GM19397 (cell line): ENCODE results near the gene VIPR2.
"Not testable (repeated sequence)": the region's sequence is repeated elsewhere in the genome, so short reads cannot be mapped to it uniquely, and the experiment has no call there.

Source experiments
- ATAC-seq: cut with Tn5 transposase; IDR thresholded peaks from one replicate; pipeline ENCODE4 v1.9.1; 2021; ENCODE audit warnings: mild to moderate bottlenecking, moderate library complexity; ENCODE audit not compliant: unreplicated experiment

Gene VIPR2

GRCh38 chr7:159094023-159094740, 50.5 kb downstream of the VIPR2 start:
- no peak for ATAC-seq

GRCh38 chr7:159093351-159093971, 51.2 kb downstream of the VIPR2 start:
- no peak for ATAC-seq

DNA sequence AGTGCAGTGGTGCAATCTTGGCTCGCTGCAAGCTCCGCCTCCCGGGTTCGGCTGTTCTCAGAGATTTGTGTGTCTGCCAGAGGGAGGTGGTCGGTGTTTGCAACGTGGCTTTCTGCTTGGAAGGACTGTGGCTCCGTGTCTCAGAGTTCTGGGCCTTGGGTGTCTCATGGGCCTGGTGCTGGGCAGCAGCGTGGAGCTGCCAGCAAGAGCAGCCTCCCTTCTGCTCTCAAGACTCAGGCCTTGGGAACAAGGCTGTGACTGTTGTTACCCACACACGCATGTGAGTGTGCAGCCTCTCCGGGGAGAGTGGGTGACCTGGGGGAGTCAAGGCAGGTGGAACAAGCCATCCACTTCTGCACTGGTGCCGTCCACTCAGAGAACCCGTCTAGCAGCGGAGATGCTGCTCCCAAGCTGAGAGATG, 52.0 kb downstream of the VIPR2 start:
- no peak for ATAC-seq

DNA sequence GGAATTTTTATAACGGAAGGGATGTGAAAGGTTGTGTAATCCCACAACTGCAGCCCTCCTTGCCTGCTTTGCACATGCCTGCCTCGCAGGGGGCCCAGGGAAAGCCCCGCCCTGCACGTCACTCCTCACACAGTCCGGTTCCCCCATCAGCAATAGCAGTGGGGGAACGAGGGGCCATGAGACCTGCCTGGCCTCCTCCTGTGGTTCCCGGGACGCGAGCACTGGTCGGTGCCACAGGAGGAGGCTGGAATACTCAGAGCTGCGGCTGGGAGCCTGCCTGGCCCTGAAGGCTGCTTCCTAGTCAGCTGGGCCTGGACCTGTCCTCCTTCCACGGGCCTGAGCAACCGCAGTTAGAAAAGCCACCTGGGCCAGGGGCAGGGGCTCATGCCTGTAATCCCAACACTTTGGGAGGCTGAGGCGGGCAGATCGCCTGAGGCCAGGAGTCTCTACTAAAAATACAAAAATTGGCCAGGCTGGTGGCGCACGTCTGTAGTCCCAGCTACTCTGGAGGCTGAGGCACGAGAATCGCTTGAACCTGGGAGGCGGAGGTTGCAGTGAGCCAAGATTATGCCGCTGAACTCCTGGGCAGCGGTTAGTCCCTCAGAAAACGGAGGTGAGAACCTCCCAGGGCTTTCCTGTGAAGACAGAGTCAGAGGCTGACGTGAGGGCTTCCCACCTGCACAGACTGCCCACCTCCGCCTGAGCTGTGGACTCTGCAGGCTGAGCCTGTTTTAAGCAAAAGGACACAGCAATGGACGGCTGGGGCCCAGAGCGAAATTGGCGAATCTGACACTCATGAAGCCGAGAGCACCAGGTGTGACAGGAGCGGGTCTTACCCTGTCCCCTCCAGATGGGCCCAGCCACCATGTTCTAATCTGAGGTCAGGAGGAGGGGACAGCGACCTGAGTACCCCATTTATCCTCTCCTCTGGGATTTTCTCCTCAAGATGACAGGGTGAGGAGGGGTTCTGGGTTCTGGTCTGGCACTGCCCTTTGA, 52.9 kb downstream of the VIPR2 start:
- no peak for ATAC-seq

DNA sequence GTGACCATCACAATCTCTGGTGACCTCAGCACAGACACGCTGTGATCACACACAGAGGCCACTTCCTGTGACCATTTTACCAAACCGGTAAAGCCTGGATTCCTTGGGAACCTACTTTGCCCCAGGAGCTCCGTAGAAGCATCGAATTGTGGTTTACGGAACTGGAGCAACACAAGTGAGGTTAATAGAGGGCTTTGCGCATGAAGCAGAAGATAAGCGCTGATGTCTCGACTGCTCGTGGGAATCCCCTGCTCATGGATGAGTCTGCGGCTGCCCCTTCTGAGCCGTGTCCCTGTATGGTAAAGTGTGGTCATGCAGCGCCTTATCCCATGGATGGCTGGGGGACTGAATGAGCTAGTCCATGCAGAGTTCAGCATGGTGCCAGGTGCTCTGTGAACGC, 53.6 kb downstream of the VIPR2 start:
- ATAC-seq = no peak

DNA sequence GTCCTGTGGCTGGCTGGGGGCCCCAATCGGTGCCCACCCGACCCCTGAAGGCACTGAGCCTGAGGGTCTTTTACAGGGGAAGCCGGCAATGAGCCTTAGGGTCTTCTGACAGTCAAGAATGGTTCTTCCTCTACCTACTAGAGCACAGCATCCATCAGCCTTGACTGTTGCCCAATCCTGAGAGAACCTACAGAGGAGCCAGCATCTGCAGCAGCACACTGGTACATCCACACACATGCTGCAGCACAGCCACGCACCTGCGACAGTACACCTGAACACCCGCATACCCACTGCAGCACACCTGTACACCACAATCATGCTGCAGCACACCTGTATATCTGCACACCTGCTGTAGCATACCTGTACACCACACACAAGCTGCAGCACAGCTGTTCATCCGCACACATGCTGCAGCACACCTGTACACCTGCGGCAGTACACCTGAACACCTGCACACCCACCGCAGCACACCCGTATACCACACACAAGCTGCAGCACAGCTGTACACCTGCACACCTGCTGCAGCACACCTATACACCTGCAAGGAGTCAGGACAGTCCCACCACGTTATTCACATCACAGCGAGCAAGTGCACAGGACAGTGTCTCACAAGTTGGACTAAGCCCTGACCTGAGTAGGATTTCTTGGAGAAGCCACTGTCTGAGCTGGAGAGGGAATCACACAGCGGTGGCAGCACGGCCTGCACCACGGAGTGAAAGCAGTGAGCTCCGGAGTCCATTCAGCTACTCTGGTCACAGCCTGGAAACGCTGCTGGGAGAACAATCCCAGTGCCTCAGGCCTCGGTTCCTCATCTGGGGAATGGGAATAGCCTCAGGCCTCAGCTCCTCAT, 56.4 kb downstream of the VIPR2 start:
- no peak for ATAC-seq

- no peak for ATAC-seq
Observed at GRCh38 chr7:159086301-159086925, 58.3 kb downstream of the VIPR2 start.

- ATAC-seq = no peak
Observed at GRCh38 chr7:159084069-159084801, 60.4 kb downstream of the VIPR2 start.

GRCh38 chr7:159083698-159084068, 61.0 kb downstream of the VIPR2 start:
- no peak for ATAC-seq

DNA sequence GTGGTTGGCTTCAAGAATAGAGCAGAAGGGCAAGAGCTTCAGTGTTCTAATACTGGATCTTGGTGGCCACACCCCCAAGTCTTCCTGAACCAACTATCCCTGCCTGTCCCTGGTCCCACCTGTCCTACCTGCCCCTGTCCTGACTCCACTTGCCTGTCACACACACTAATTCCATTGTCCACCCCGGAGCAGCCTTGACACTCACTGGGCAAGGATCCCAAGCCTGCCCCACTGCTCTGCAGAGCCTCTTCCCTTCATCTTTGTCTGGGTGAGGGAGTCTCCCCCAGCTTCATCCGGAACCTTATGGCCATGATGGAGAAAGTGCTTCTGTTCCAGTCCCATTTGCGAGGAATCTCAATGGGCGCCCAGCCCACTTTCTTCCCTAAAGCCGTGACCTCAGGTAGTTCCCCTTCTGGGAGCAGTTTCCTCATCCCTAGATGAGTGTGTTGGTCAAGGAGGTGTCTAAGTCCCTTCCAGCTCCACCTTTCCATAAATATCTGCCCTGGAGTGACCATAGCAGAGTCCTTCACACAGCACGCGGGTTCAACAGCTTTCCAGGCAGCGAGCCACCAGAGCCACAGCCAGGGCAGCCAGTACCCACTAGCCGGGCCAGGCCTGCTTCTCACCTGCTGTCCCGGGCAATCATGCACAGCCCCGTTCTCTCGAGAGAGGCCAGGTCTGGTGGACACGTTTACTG, 61.5 kb downstream of the VIPR2 start:
- ATAC-seq = no peak

DNA sequence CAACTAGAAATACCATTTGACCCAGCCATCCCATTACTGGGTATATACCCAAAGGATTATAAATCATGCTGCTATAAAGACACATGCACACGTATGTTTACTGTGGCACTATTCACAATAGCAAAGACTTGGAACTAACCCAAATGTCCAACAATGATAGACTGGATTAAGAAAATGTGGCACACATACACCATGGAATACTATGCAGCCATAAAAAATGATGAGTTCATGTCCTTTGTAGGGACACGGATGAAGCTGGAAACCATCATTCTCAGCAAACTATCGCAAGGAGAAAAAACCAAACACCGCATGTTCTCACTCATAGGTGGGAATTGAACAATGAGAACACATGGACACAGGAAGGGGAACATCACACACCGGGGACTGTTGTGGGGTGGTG, 62.6 kb downstream of the VIPR2 start:
- ATAC-seq = not testable (repeated sequence)

- ATAC-seq = no peak
Observed at GRCh38 chr7:159078911-159079270, 65.8 kb downstream of the VIPR2 start.

DNA sequence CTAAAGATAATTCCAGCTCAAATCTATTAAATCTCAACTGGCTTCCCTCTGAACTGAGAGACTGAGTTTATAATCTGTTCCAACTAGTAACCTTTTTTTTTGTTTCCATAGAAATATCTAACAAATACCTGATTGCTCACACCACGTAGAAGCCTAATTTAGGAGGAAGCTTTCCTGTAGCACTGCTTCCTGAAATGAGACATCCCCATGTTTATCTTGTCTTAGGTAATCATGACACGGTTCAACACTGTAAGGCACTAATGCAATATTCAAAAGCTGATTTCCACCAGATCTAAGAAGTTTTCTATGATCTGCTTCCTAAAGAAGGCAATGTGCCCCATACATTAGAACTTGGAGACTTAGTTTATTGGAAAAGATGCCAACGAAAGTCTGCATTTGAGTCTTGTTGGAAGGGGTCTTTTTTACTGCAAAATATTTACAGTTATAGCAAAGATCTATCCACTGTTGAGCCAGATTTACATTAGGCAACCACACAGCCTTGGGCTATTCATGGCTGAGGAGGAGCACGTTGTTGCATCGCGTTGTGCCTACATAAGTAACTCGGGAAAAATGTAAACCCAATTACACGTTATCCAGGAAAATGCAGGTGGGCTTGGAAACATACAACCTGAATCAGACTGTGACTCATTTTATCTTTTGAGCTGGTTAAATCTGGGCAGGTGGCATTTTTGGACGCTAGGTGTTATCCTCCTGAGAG, 66.3 kb downstream of the VIPR2 start:
- ATAC-seq = no peak

DNA sequence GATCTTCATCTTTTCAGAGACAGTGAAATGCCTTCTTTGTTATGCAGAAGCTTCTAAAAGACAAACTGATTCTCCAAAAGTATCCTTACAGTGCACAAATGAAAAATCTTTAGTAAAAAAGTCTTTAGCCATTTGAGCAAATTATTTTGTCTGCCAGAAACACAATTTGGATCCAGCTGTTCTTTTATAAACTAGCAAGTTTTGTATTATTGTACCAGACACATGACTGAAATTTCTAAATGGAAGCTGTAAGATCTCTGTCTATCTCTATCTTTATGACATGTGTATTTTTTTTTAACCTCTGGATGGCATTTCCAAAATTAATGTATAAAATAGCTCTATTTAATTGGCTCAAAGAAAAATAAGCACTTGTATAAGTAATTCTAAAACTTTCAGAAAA, 68.3 kb downstream of the VIPR2 start:
- no peak for ATAC-seq

- no peak for ATAC-seq
Observed at GRCh38 chr7:159075563-159076238, 69.0 kb downstream of the VIPR2 start.

DNA sequence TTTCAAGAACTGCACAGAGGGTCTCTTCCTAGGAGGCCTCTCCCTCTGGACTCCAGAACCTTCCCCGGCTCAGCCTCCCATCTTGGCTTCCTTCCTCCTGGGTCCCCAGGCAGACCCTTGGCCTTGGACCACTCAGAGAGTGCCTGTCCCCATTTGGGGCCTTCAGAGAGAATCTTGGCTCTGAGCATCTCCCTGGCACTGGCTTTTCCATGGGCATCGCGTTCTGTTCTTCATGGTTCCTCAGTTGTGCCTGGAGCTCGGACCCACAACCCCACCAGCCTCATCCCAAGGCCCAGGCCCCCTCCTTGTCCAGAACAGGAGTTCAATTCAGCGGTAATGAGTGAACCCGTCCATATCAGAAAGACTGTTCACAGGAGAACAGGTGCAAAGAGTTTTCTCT, 73.4 kb downstream of the VIPR2 start:
- no peak for ATAC-seq

DNA sequence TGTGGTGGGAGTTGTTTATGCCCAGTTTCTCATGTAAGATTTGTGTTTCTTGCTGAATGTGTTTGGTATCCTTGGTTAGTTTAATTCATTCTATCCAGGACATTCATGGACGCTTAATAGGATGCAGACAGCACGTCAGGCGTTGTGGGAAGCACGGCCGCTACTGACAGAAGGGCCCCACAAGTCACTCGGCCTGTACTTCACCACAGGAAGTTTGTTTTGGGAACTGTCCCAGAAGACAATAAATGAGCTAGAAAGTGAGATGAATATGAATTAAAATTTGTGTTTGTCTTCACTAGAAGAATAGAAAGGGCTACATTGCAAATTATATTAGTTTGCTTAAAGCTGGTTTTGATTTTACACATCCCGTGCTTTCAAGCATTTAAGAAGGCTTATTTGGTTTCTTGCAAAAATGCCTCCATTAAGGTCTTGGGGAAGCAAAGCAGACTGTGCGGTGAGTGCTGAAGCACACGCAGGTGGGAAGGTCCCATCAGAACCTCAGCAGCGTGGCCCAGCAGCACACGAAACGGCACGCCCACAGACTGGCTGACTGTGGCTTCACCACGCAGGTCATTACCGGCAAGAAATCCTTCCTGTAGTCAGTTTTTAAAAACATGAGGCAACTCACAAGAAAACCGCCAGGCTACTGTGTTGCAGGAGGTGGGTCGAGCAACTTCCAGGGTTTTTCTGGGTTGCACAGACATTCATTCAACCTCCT, 74.1 kb downstream of the VIPR2 start:
- ATAC-seq = no peak
